ENCODE measurements around the gene DIPK1A.
"Not testable (repeated sequence)": the region's sequence is repeated elsewhere in the genome, so short reads cannot be mapped to it uniquely, and the experiment has no call there.

DIPK1A gene

GRCh38 chr1:92913093-92913819 is 48.0 kb downstream of the DIPK1A start:
- no peak for DNase-seq

- DNase-seq = no peak
These were observed 51.2 kb downstream of the DIPK1A start for GRCh38 chr1:92910081-92910480.

- DNase-seq = no peak
These were observed 51.9 kb downstream of the DIPK1A start for GRCh38 chr1:92909321-92909720.

GRCh38 chr1:92907949-92908684 is 53.1 kb downstream of the DIPK1A start:
- no peak for DNase-seq

- no peak for DNase-seq
These were observed 57.5 kb downstream of the DIPK1A start for GRCh38 chr1:92903765-92904164.

GRCh38 chr1:92902406-92902744 is 58.9 kb downstream of the DIPK1A start:
- no peak for DNase-seq

- DNase-seq = no peak
These were observed 59.4 kb downstream of the DIPK1A start for GRCh38 chr1:92901699-92902405.

GRCh38 chr1:92901126-92901525 is 60.1 kb downstream of the DIPK1A start:
- DNase-seq = no peak

GRCh38 chr1:92900539-92900938 is 60.7 kb downstream of the DIPK1A start:
- no peak for DNase-seq

GRCh38 chr1:92899780-92900179 is 61.5 kb downstream of the DIPK1A start:
- no peak for DNase-seq

GRCh38 chr1:92898053-92898452 is 63.2 kb downstream of the DIPK1A start:
- DNase-seq = not testable (repeated sequence)

GRCh38 chr1:92887465-92887864 is 73.8 kb downstream of the DIPK1A start:
- no peak for DNase-seq

- no peak for DNase-seq
These were observed 74.3 kb downstream of the DIPK1A start for GRCh38 chr1:92886886-92887419.

- DNase-seq = no peak
These were observed 77.1 kb downstream of the DIPK1A start for GRCh38 chr1:92884195-92884594.

GRCh38 chr1:92883297-92883696 is 78.0 kb downstream of the DIPK1A start:
- DNase-seq = no peak

- no peak for DNase-seq
These were observed 78.4 kb downstream of the DIPK1A start for GRCh38 chr1:92882819-92883218.

GRCh38 chr1:92881391-92881790 is 79.9 kb downstream of the DIPK1A start:
- no peak for DNase-seq

GRCh38 chr1:92879316-92879968 is 81.8 kb downstream of the DIPK1A start:
- DNase-seq = no peak

- no peak for DNase-seq
These were observed 83.5 kb downstream of the DIPK1A start for GRCh38 chr1:92877792-92878191.

- peak; percentile 20 for DNase-seq
These were observed 84.1 kb downstream of the DIPK1A start for GRCh38 chr1:92877081-92877711.

- no peak for DNase-seq
These were observed 84.9 kb downstream of the DIPK1A start for GRCh38 chr1:92876351-92876750.

GRCh38 chr1:92874987-92875386 is 86.3 kb downstream of the DIPK1A start:
- DNase-seq = no peak

- DNase-seq = no peak
These were observed 88.5 kb downstream of the DIPK1A start for GRCh38 chr1:92872719-92873118.

Data from NCI-H1694 (cell line).